DMS153 (cell line): Measurements from ENCODE around the gene EIF4EBP3.

ENCODE experiments used
- DNase-seq: peaks from one replicate; lab custom pipeline; 2025; lab: John Stamatoyannopoulos, UW

The EIF4EBP3 gene

DNA sequence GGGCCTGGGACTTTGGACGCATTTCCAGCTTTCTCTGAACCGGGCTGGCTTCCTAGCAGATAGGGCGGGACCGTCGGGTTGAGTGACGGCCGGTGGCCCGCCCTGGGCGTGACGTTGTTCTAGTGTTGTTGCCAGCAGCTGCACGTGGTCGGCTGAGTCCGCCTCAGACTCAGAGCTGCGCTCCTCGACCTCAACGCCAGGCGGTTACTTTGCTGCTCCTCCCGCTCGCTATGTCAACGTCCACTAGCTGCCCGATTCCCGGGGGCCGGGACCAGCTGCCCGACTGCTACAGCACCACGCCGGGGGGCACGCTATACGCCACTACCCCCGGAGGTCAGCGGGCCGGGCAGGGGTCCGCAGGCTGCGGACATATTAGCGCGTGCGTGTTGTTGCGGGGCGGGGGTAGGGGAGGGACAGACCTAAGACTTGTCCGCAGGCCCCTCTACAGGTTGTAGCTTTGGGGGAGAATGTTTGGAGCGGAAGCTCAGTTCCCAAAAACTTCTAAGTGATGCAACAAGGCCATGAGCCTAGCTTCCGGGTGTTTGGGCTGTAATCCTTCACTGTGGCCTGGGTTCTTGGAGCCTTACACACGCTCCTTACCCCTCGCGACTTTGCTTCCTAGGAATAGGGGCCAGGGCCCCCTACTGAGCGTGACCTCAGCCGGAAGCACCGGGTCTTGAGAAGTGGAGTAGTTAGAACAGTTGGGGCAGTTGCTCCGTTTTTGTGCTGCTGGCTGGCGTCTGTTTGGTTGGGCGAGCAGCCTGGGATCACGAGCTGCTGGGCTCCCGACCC lies at the start of gene EIF4EBP3:
EIF4EBP3 (plus strand) TSS at position 155 of the 792 bp plus-strand sequence; CDS start at position 231, 76 bp downstream.
- peak; percentile 31 for DNase-seq

- DNase-seq: no peak
These were observed 49.6 kb upstream of the EIF4EBP3 start for GRCh38 chr5:140497897-140498296.

DNA sequence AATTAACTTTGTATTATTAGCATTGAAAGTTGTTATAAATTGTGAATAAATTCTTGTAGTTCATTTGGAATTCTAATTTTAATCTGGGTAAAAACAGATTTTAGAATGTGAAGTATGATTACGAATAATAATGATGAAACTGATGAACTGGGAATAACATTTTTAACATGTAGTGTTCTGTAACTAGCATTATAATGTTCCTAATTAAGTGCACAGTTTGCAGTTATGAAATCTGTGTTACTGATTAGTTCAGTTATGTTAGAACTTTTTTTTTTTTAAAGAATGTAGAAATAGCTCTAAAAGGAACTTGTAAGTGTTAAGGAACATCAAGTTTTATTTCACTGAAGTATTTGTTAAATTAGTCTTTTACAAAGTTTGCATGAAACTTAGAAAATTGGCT lies 48.9 kb upstream of the EIF4EBP3 start:
- no peak for DNase-seq

DNA sequence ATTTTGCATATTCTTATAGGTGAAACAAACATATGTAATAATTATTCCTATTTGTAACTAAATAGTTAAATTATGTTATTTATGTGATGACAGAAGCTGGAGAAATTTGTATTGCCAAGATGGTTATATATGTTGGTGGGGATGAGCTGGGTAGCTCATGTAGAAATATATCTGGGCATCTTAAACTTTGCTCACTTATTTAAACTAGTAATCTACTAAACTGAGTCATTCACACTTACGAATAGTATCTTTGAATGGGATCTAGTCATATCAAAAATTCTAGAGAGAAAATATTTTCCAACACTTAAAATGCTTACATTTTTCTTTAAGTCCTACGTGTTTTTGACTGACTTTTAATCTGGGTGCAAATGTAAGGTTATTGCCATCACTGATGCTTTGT lies 44.6 kb upstream of the EIF4EBP3 start:
- DNase-seq: no peak

DNA sequence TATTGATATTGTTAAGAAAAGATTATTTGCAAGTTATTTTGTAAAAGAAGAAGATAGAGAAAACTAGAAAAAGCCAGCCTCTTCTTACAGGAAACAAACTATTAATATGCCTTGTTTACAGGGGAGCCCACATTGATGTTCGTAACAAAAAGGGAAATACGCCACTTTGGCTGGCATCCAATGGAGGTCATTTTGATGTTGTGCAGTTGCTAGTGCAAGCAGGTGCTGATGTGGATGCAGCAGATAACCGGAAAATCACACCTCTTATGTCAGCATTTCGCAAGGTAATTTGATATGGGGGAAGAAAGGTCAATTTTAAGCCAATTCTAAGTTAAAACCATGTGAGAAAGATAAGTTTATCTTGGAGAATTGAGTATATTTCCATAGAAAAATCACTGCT lies 37.6 kb upstream of the EIF4EBP3 start:
- DNase-seq: no peak

- no peak for DNase-seq
These were observed 34.3 kb upstream of the EIF4EBP3 start for GRCh38 chr5:140513124-140513523.

DNA sequence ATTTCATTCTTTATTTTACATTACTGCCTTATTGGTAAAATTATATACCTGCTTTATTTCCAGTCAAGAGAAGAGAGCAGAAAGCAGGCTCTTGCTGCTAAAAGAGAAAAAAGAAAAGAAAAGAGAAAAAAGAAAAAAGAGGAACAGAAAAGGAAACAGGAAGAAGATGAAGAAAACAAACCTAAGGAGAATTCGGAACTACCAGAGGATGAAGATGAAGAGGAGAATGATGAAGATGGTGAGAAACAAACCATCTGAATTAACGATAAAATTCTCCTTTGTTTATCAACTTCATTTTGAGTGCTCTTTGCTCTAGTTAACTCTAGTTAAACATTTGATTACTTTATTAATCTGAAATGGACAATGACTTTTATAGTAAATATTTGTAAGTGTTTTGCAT lies 23.5 kb upstream of the EIF4EBP3 start:
- DNase-seq: no peak

- no peak for DNase-seq
These were observed 7.2 kb upstream of the EIF4EBP3 start for GRCh38 chr5:140540227-140540626.

DNA sequence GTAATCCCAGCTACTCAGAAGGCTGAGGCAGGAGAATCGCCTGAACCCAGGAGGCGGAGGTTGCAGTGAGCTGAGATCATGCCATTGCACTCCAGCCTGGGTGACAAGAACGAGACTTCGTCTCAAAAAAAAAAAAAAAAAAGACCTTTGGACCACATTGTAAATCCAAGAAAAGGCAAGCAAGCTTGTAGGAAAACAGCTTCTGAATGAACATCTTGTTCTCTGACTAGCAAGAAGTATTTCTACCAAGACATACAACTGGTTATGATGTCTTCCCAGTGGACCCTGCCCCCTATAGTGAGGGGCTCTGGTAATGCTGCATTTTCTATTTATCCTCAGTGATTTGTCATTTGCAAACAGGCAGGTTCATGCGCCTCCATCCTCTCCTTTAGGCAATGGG lies 4.5 kb upstream of the EIF4EBP3 start:
- no peak for DNase-seq

- DNase-seq: no peak
These were observed 2.5 kb upstream of the EIF4EBP3 start for GRCh38 chr5:140544986-140545385.

- DNase-seq: no peak
These were observed 1.9 kb upstream of the EIF4EBP3 start for GRCh38 chr5:140545606-140546005.

GRCh38 chr5:140546851-140547507 lies 483 bp upstream of the EIF4EBP3 start:
- DNase-seq: no peak

- DNase-seq: no peak
These were observed 832 bp downstream of the EIF4EBP3 start for GRCh38 chr5:140548300-140548688.

GRCh38 chr5:140548791-140549190 lies 1.3 kb downstream of the EIF4EBP3 start:
- no peak for DNase-seq

- peak; percentile 1 for DNase-seq
These were observed 2.0 kb downstream of the EIF4EBP3 start for GRCh38 chr5:140549237-140550144.

DNA sequence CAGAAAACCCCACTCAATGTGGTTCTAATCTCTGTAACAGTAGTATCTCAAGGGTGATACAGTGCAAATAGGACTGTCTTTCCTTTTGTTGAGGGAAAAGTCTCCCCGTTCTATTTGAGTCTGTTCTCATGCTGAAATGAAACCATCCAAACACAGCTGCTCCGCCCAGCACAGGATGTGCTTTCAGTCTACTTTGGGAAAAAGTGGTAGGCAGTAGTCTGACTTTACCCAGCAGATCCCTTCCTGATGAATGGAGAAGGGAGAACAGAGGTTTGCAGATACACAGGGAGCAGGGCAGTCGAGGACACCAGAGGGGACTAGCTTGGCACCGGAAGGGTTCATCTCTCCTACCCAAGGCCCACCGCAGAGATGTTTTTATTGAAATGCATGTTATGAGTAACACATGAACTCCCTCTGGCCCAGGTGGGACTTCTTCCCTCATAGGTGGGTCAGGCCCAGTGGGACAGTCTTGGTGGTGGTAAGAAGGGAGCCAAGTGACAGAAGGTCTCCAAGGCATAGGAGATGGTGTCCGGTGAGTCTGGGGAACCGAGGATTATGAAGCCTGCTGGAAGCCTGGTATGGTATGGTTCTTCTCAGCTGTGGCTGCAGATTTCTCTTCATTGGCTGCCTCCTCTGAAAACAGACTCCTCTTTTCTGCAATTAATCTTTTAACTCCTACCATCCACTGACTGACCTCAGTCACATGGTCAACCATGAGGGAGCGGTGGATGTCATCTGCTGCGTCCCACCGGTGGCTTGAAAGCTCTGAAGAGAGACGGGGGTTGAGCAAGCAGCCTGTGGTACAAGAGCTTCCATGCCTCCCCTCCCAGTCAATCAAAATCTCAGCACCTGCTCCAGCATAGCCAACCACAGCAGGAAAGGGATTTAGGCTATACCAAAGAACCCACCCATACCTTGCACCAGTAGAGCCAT lies 3.0 kb downstream of the EIF4EBP3 start:
- no peak for DNase-seq

DNA sequence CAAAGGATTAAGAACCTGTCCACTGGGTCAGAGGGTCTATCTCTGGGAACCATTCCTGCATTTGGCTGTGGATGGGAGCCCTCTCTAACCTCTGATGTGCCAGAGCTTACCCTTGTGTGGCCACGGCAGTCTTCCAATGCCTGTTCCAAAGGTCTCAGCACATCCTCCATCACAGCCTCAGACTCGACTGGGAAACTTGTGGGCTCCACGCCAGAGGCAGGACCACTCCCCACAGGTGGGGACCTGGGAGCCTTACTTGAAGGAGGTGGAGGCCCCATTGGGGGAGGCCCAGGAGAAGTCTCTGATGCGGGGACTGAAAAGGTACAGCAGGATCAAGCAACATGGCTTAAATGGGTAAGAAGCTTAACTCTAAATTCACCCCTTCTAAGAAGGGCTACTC lies 4.4 kb downstream of the EIF4EBP3 start:
- no peak for DNase-seq

GRCh38 chr5:140553657-140554056 lies 6.2 kb downstream of the EIF4EBP3 start:
- no peak for DNase-seq

- DNase-seq: no peak
These were observed 7.0 kb downstream of the EIF4EBP3 start for GRCh38 chr5:140554454-140554853.

DNA sequence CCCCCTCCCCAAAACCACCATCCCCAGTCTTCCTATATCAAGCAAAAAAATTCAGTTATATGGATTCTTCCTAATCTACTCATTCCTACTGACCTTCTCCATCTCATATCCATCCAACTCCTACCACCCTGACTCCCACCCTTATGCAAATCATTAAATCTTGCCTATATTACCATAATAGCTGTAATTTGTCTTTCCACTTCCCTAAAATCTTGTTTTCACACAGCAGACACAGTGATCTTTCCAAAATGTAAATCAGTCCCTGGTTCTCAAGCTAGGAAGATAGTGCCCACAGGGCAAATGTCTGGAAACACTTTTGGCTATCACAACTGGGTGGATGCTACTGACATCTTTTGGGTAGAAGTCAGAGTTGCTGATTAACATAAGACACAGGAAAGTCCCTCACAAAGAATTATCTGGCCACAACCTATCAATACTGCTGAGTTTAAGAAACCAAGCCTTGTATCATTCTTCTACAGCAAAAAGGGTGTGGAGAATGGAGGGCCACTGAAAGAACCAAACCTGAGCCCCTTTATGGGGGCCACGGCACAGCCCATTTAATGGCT lies 8.4 kb downstream of the EIF4EBP3 start:
- DNase-seq: no peak

GRCh38 chr5:140556438-140556837 lies 9.0 kb downstream of the EIF4EBP3 start:
- DNase-seq: no peak
